Cardiac fibroblast (primary cell): ENCODE data around the gene DNM1.
"Not testable (repeated sequence)": the region's sequence is repeated elsewhere in the genome, so short reads cannot be mapped to it uniquely, and the experiment has no call there.

ENCODE experiments used
- DNase-seq, 2 donors: peaks; one replicate each; pipeline versions ENCODE4 v3.0.0 to v3.0.0-alpha.2; 2010; ENCODE audit warnings: low read depth in 2 of 2
- H3K4me3 ChIP-seq, 2 donors: replicated peaks in 1 of 2; 1 replicate in 1 of 2; 2 replicates in 1 of 2; pipeline ENCODE4 v1.5.1; 2011; ENCODE audit warnings: low read depth in 2 of 2, low read length in 2 of 2, mild to moderate bottlenecking in 2 of 2, moderate library complexity in 1 of 2
- CTCF ChIP-seq: IDR thresholded peaks from one replicate; pipeline ENCODE4 v1.5.1; 2011; ENCODE audit warnings: low read depth, mild to moderate bottlenecking, low read length, inconsistent platforms

The DNM1 gene

GRCh38 chr9:128276574-128277270 lies 73.5 kb downstream of the DNM1 start:
- TF ChIP-seq CTCF, result no peak
- peak; percentile 14 to 56 for DNase-seq
- peak overlapping the region; percentile 63 to 82 for H3K4me3 ChIP-seq

- peak; percentile 44 to 64 for DNase-seq
- H3K4me3 ChIP-seq, result not testable (repeated sequence)
These were observed 76.2 kb downstream of the DNM1 start for GRCh38 chr9:128279088-128280073.

- no peak for DNase-seq
- H3K4me3 ChIP-seq, result no peak overlapping the region
- TF ChIP-seq CTCF, result no peak
These were observed 77.0 kb downstream of the DNM1 start for GRCh38 chr9:128280084-128280622.

GRCh38 chr9:128282500-128282899 lies 79.3 kb downstream of the DNM1 start:
- H3K4me3 ChIP-seq, result no peak overlapping the region
- DNase-seq, result peak; percentile 30 to 89
- TF ChIP-seq CTCF, result no peak

- no peak for TF ChIP-seq CTCF
- no peak for DNase-seq
- H3K4me3 ChIP-seq, result no peak overlapping the region
These were observed 82.0 kb downstream of the DNM1 start for GRCh38 chr9:128285033-128285784.

- H3K4me3 ChIP-seq, result no peak overlapping the region
- peak in 1 of 2 donors; percentile 79 for DNase-seq
These were observed 83.3 kb downstream of the DNM1 start for GRCh38 chr9:128286440-128286839.

More at GRCh38 chr9:128286440-128286839, 83.3 kb downstream of the DNM1 start:
- no peak for TF ChIP-seq CTCF
